Right atrium auricular region (tissue), 2 donors: ENCODE measurements around the gene AHCYL2. TPM values are rescaled to one million over a fixed set of nuclear protein-coding genes. Genes with fewer than 3 reads are reported as not detected.
A peak's percentile ranks its signal among the peaks of the same experiment; 100 is the strongest.

Experiments
- DNase-seq: peaks from one replicate; pipeline ENCODE4 v3.0.0-alpha.2; 2019; ENCODE audit warnings: low spot score
- H3K27ac ChIP-seq, 2 donors: fragments of 200-600 bp; sonication (generic); 1 replicate in 1 of 2; 2 replicates in 1 of 2; pipeline ENCODE4 v1.5.1; 2016 to 2019
- H3K27me3 ChIP-seq, 2 donors: fragments of 200-600 bp; sonication (generic); one replicate each; pipeline versions ENCODE4 v1.5.1 to v1.6.0; 2017 to 2019
- H3K36me3 ChIP-seq: fragments of 200-600 bp; sonication (generic); one replicate; pipeline ENCODE4 v1.5.1; 2016
- H3K4me1 ChIP-seq, 2 donors: fragments of 200-600 bp; sonication (generic); one replicate each; pipeline versions ENCODE4 v1.5.1 to v1.6.0; 2017 to 2019
- H3K4me3 ChIP-seq, 2 donors: fragments of 200-600 bp; sonication (generic); 1 replicate in 1 of 2; 2 replicates in 1 of 2; pipeline ENCODE4 v1.5.1; 2017 to 2019; ENCODE audit warnings: mild to moderate bottlenecking in 1 of 2, moderate library complexity in 1 of 2
- H3K9me3 ChIP-seq, 2 donors: fragments of 200-600 bp; sonication (generic); one replicate each; pipeline ENCODE4 v1.5.1; 2019
- CTCF ChIP-seq, 2 donors: fragments of 200-600 bp; sonication (generic); IDR thresholded peaks; one replicate each; pipeline ENCODE4 v1.5.1; 2019; ENCODE audit warnings: antibody characterized with exemption in 2 of 2
- total RNA-seq, 2 donors: library from RNA; depleted of rRNA; stranded (reverse); fragments of >200 nt; gene quantifications; one replicate each; pipeline ENCODE4 v1.1.0, GENCODE V29; 2016

The AHCYL2 gene
- total RNA-seq, 2 donors from 2014 or later = 5.6 to 6.5 TPM

- Histone ChIP-seq H3K4me1 (peaks cover 0 to 17% of the 10 kb centered on the region in 2 donors), H3K27ac (peak within 1 kb of the TSS; percentile 77 to 83), H3K4me3 (peak within 1 kb of the TSS; percentile 66 to 83), H3K36me3 (no peaks in the 10 kb centered on the region), H3K9me3 (no peaks in the 10 kb centered on the region), H3K27me3 (no peaks in the 10 kb centered on the region)
- TF ChIP-seq CTCF (IDR thresholded peaks at IDR 0.05) = peak in 1 of 2 donors; percentile 4
- peak; percentile 91 for DNase-seq
Measured at GRCh38 chr7:129433847-129434674, 209.2 kb downstream of the AHCYL2 start, which contains the start of gene STRIP2. Gene STRIP2, plus strand, starts transcription at chr7:129434432. Its CDS starts 41 bp downstream, at chr7:129434473.

GRCh38 chr7:129434675-129435318, 210.0 kb downstream of the AHCYL2 start:
- no peak for TF ChIP-seq CTCF (IDR thresholded peaks at IDR 0.05)
- no peaks in the 10 kb centered on the region for H3K9me3 ChIP-seq
- H3K36me3 ChIP-seq = no peaks in the 10 kb centered on the region
- no peak for DNase-seq
- H3K27me3 ChIP-seq = no peaks in the 10 kb centered on the region
- H3K4me3 ChIP-seq = peak overlapping the region; percentile 66 to 83
- peaks cover 0 to 17% of the 10 kb centered on the region in 2 donors for H3K4me1 ChIP-seq
- H3K27ac ChIP-seq = peak overlapping the region; percentile 77 to 83

GRCh38 chr7:129435414-129435829, 210.6 kb downstream of the AHCYL2 start:
- no peak for DNase-seq
- H3K27ac ChIP-seq = peak overlapping the region in 1 of 2 donors; percentile 83
- no peaks in the 10 kb centered on the region for H3K9me3 ChIP-seq
- no peak for TF ChIP-seq CTCF (IDR thresholded peaks at IDR 0.05)
- peaks cover 0 to 17% of the 10 kb centered on the region in 2 donors for H3K4me1 ChIP-seq
- H3K4me3 ChIP-seq = peak overlapping the region in 1 of 2 donors; percentile 83
- H3K36me3 ChIP-seq = no peaks in the 10 kb centered on the region
- no peaks in the 10 kb centered on the region for H3K27me3 ChIP-seq

- no peak overlapping the region for H3K4me3 ChIP-seq
- DNase-seq = no peak
Measured at GRCh38 chr7:129436335-129436923, 211.6 kb downstream of the AHCYL2 start.

GRCh38 chr7:129437190-129437589, 212.4 kb downstream of the AHCYL2 start:
- H3K27ac ChIP-seq = no peak overlapping the region
- no peaks in the 10 kb centered on the region for H3K9me3 ChIP-seq
- H3K36me3 ChIP-seq = no peaks in the 10 kb centered on the region
- no peak for TF ChIP-seq CTCF (IDR thresholded peaks at IDR 0.05)
- H3K27me3 ChIP-seq = no peaks in the 10 kb centered on the region
- H3K4me3 ChIP-seq = no peak overlapping the region
- DNase-seq = no peak
- H3K4me1 ChIP-seq = peaks cover 0 to 17% of the 10 kb centered on the region in 2 donors

More at GRCh38 chr7:129436335-129436923, 211.6 kb downstream of the AHCYL2 start:
- peaks cover 0 to 17% of the 10 kb centered on the region in 2 donors for H3K4me1 ChIP-seq
- H3K27me3 ChIP-seq = no peaks in the 10 kb centered on the region
- no peak for TF ChIP-seq CTCF (IDR thresholded peaks at IDR 0.05)
- H3K36me3 ChIP-seq = no peaks in the 10 kb centered on the region
- H3K9me3 ChIP-seq = no peaks in the 10 kb centered on the region
- H3K27ac ChIP-seq = no peak overlapping the region
